Uterus (tissue), 4 donors: ENCODE results near the gene FOXO1. TPM values are rescaled to one million over a fixed set of nuclear protein-coding genes. Genes with fewer than 3 reads are reported as not detected.

Experiments
- DNase-seq, 2 donors: peaks; one replicate each; pipeline ENCODE4 v3.0.0-alpha.2; 2019 to 2020
- H3K27ac ChIP-seq, 2 donors: fragments of 200-600 bp; sonication (generic); 1 replicate in 1 of 2; 2 replicates in 1 of 2; pipeline ENCODE4 v1.5.1; 2016 to 2018
- H3K27me3 ChIP-seq, 2 donors: fragments of 200-600 bp; sonication (generic); one replicate each; pipeline ENCODE4 v1.5.1; 2018 to 2019; ENCODE audit warnings: control low read depth in 1 of 2
- H3K36me3 ChIP-seq, 2 donors: fragments of 200-600 bp; sonication (generic); one replicate each; pipeline ENCODE4 v1.5.1; 2019; ENCODE audit warnings: control low read depth in 1 of 2
- H3K4me1 ChIP-seq, 2 donors: fragments of 200-600 bp; sonication (generic); one replicate each; pipeline ENCODE4 v1.5.1; 2018 to 2019; ENCODE audit warnings: control low read depth in 1 of 2
- H3K4me3 ChIP-seq, 2 donors: fragments of 200-600 bp; sonication (generic); 1 replicate in 1 of 2; 2 replicates in 1 of 2; pipeline ENCODE4 v1.5.1; 2018 to 2019; ENCODE audit warnings: mild to moderate bottlenecking in 1 of 2
- H3K9me3 ChIP-seq, 2 donors: fragments of 200-600 bp; sonication (generic); one replicate each; pipeline ENCODE4 v1.5.1; 2019; ENCODE audit warnings: control low read depth in 1 of 2
- CTCF ChIP-seq, 4 experiments: fragments of 200-600 bp in 2 of 4; fragments of 450-650 bp in 2 of 4; sonication (generic) in 2 of 4; IDR thresholded peaks; one replicate each; pipeline ENCODE4 v1.5.1; 2016 to 2019; ENCODE audit warnings: antibody characterized with exemption in 4 of 4, mild to moderate bottlenecking in 2 of 4, moderate library complexity in 1 of 4
- POLR2A ChIP-seq, 2 donors: fragments of 450-650 bp; IDR thresholded peaks; one replicate each; pipeline ENCODE4 v1.6.1; 2016; ENCODE audit warnings: antibody characterized with exemption in 2 of 2, mild to moderate bottlenecking in 1 of 2, moderate library complexity in 1 of 2
- intact Hi-C: fragments of 100-400 bp; cut with DNase I; formaldehyde crosslinking; loops from one replicate; pipeline ENCODE4 v1.15.1; 2023; ENCODE audit warnings: low total_unique reads
- total RNA-seq, 4 donors: library from RNA; depleted of rRNA in 3 of 4; stranded (reverse); fragments of >200 nt in 3 of 4; gene quantifications; one replicate each; pipeline versions ENCODE4 v1.1.0 to v1.2.4, GENCODE V29; 2014 to 2023
- donor health status: DM: yes; HTN: yes; CAD: no.

Gene FOXO1
- total RNA-seq, 4 donors from 2014 or later: 46.8 to 130 (median 60.9) TPM

GRCh38 chr13:40644838-40645604, 21.4 kb downstream of the FOXO1 start:
- H3K27ac ChIP-seq: peak overlapping the region; percentile 36 to 39
- H3K4me1 ChIP-seq: peaks cover 16 to 26% of the 10 kb centered on the region in 2 donors
- no peak for DNase-seq
- no peaks in the 10 kb centered on the region for H3K27me3 ChIP-seq
- no peak overlapping the region for H3K4me3 ChIP-seq
- H3K9me3 ChIP-seq: no peaks in the 10 kb centered on the region
- intact Hi-C loops: no loop called here
- TF ChIP-seq CTCF (IDR thresholded peaks at IDR 0.05): no peak
- TF ChIP-seq POLR2A (IDR thresholded peaks at IDR 0.05): no peak
- H3K36me3 ChIP-seq: no peaks in the 10 kb centered on the region

GRCh38 chr13:40640845-40641458, 25.5 kb downstream of the FOXO1 start:
- no peak for DNase-seq
- Histone ChIP-seq H3K27ac (peak overlapping the region; percentile 53 to 55), H3K36me3 (no peaks in the 10 kb centered on the region), H3K9me3 (no peaks in the 10 kb centered on the region), H3K4me1 (peaks cover 18 to 25% of the 10 kb centered on the region in 2 donors), H3K27me3 (no peaks in the 10 kb centered on the region), H3K4me3 (no peak overlapping the region)
- no peak for TF ChIP-seq POLR2A (IDR thresholded peaks at IDR 0.05)
- TF ChIP-seq CTCF (IDR thresholded peaks at IDR 0.05): no peak
- intact Hi-C loops: no loop called here

- TF ChIP-seq CTCF (IDR thresholded peaks at IDR 0.05): no peak
- no peak for TF ChIP-seq POLR2A (IDR thresholded peaks at IDR 0.05)
- H3K4me1 ChIP-seq: peaks cover 11 to 18% of the 10 kb centered on the region in 2 donors
- H3K27me3 ChIP-seq: no peaks in the 10 kb centered on the region
- DNase-seq: no peak
- H3K4me3 ChIP-seq: peak overlapping the region in 1 of 2 donors; percentile 1
- no peaks in the 10 kb centered on the region for H3K9me3 ChIP-seq
- intact Hi-C loops: no loop called here
- H3K27ac ChIP-seq: peak overlapping the region; percentile 53 to 55
- H3K36me3 ChIP-seq: no peaks in the 10 kb centered on the region
These were observed 26.2 kb downstream of the FOXO1 start for GRCh38 chr13:40640202-40640601.

GRCh38 chr13:40639221-40639681, 27.2 kb downstream of the FOXO1 start:
- Histone ChIP-seq H3K9me3 (no peaks in the 10 kb centered on the region), H3K4me3 (peak overlapping the region in 1 of 2 donors; percentile 1), H3K27me3 (no peaks in the 10 kb centered on the region), H3K36me3 (no peaks in the 10 kb centered on the region), H3K27ac (peak overlapping the region; percentile 53 to 55), H3K4me1 (peaks cover 4 to 17% of the 10 kb centered on the region in 2 donors)
- intact Hi-C loops: no loop called here
- DNase-seq: no peak
- TF ChIP-seq POLR2A (IDR thresholded peaks at IDR 0.05): no peak
- no peak for TF ChIP-seq CTCF (IDR thresholded peaks at IDR 0.05)

GRCh38 chr13:40637643-40638042, 28.8 kb downstream of the FOXO1 start:
- Histone ChIP-seq H3K4me3 (peak overlapping the region in 1 of 2 donors; percentile 4), H3K36me3 (no peaks in the 10 kb centered on the region), H3K9me3 (no peaks in the 10 kb centered on the region), H3K27me3 (no peaks in the 10 kb centered on the region), H3K27ac (peak overlapping the region; percentile 21 to 53), H3K4me1 (peaks cover 4 to 15% of the 10 kb centered on the region in 2 donors)
- TF ChIP-seq CTCF (IDR thresholded peaks at IDR 0.05): no peak
- no peak for TF ChIP-seq POLR2A (IDR thresholded peaks at IDR 0.05)
- intact Hi-C loops: no loop called here
- DNase-seq: no peak
